SK-N-SH (cell line): ENCODE measurements around the gene RPL12. TPM values are rescaled to one million over a fixed set of nuclear protein-coding genes. Genes with fewer than 3 reads are reported as not detected.

ENCODE experiments used
- CTCF ChIA-PET: fragments of 300-600, 350-600 bp; formaldehyde crosslinking; extraction: SDS; loops from one replicate; lab custom pipeline; 2021; lab: Yijun Ruan, JAX
- POLR2A ChIA-PET: fragments of 350-600 bp; sonication (Branson Sonifier 250); formaldehyde crosslinking; extraction: SDS; loops from one replicate; lab custom pipeline; 2020; ENCODE audit warnings: antibody characterized with exemption, inconsistent platforms; lab: Yijun Ruan, JAX
- DNase-seq: peaks from one replicate; pipeline ENCODE4 v3.0.0; 2012
- H2AFZ ChIP-seq: fragments of 200-600 bp; sonication (generic); 2 replicates; pipeline ENCODE4 v1.8.1; 2016; ENCODE audit warnings: antibody characterized with exemption, mild to moderate bottlenecking, low read depth
- H3F3A ChIP-seq: fragments of 200-600 bp; sonication (generic); replicated peaks from 2 replicates; pipeline ENCODE3; 2016; ENCODE audit warnings: antibody characterized with exemption, mild to moderate bottlenecking; ENCODE audit not compliant: insufficient read depth
- H3K27ac ChIP-seq, 2 experiments: fragments of 200-500 bp in 1 of 2; fragments of 200-600 bp in 1 of 2; sonication (Bioruptor generic) in 1 of 2; sonication (generic), shearing (Covaris generic) in 1 of 2; 2 replicates each; pipeline versions ENCODE4 v1.5.1 to v1.6.1; 2014 to 2016; ENCODE audit warnings: low read depth in 2 of 2, inconsistent platforms in 1 of 2, low read length in 1 of 2, mild to moderate bottlenecking in 1 of 2, mixed read lengths in 1 of 2
- H3K27me3 ChIP-seq: fragments of 200-600 bp; sonication (generic), shearing (Covaris generic); 2 replicates; pipeline ENCODE4 v1.6.1; 2016; ENCODE audit warnings: mixed run types; ENCODE audit not compliant: insufficient read depth
- H3K36me3 ChIP-seq, 2 experiments: fragments of 200-500 bp in 1 of 2; fragments of 200-600 bp in 1 of 2; sonication (Bioruptor generic) in 1 of 2; sonication (generic) in 1 of 2; replicated peaks in 1 of 2; 2 replicates each; pipeline versions ENCODE3 to v1.5.1; 2014 to 2016; ENCODE audit warnings: low read length in 1 of 2, mild to moderate bottlenecking in 1 of 2; ENCODE audit not compliant: insufficient read depth in 2 of 2, control insufficient read depth in 1 of 2
- H3K4me1 ChIP-seq, 2 experiments: fragments of 200-500 bp in 1 of 2; fragments of 200-600 bp in 1 of 2; sonication (Bioruptor generic) in 1 of 2; sonication (generic), shearing (Covaris generic) in 1 of 2; 2 replicates each; pipeline versions ENCODE4 v1.5.1 to v1.6.1; 2014 to 2016; ENCODE audit warnings: low read depth in 1 of 2, low read length in 1 of 2, mixed run types in 1 of 2; ENCODE audit not compliant: insufficient read depth in 2 of 2, control insufficient read depth in 1 of 2
- H3K4me2 ChIP-seq: fragments of 200-600 bp; sonication (generic), shearing (Covaris generic); 2 replicates; pipeline ENCODE4 v1.6.1; 2017; ENCODE audit warnings: mixed run types
- H3K4me3 ChIP-seq, 2 experiments: fragments of 200-500 bp in 1 of 2; fragments of 200-600 bp in 1 of 2; sonication (Bioruptor generic) in 1 of 2; sonication (generic), shearing (Covaris generic) in 1 of 2; 2 replicates each; pipeline versions ENCODE4 v1.5.1 to v1.8.1; 2014 to 2016; ENCODE audit warnings: low read depth in 2 of 2, inconsistent platforms in 1 of 2, low read length in 1 of 2, mild to moderate bottlenecking in 1 of 2, mixed read lengths in 1 of 2, moderate library complexity in 1 of 2
- H3K79me2 ChIP-seq: fragments of 200-600 bp; sonication (generic); 2 replicates; pipeline ENCODE4 v1.8.1; 2017; ENCODE audit warnings: mild to moderate bottlenecking; ENCODE audit not compliant: insufficient read depth
- H3K9ac ChIP-seq: fragments of 200-600 bp; sonication (generic); 2 replicates; pipeline ENCODE4 v1.6.1; 2017; ENCODE audit warnings: mixed run types
- H3K9me2 ChIP-seq: fragments of 200-600 bp; sonication (generic); 2 replicates; pipeline ENCODE4 v1.6.1; 2017; ENCODE audit warnings: mixed run types
- H3K9me3 ChIP-seq: fragments of 200-600 bp; sonication (generic); 2 replicates; pipeline ENCODE4 v1.6.1; 2017; ENCODE audit warnings: mixed run types, mild to moderate bottlenecking, moderate library complexity
- H4K20me1 ChIP-seq: fragments of 200-600 bp; sonication (generic); 2 replicates; pipeline ENCODE4 v1.6.1; 2017; ENCODE audit warnings: mild to moderate bottlenecking, mixed run types; ENCODE audit not compliant: insufficient read depth
- ELF1 ChIP-seq: IDR thresholded peaks from 2 replicates; pipeline ENCODE4 v1.4.0; 2012
- EP300 ChIP-seq, 2 experiments: IDR thresholded peaks; 2 replicates each; pipeline versions ENCODE4 v1.4.0 to v1.6.1; 2012; ENCODE audit warnings: borderline replicate concordance in 1 of 2, low read depth in 1 of 2, low read length in 1 of 2
- EZH2phosphoT487 ChIP-seq: fragments of 200-600 bp; sonication (generic); IDR thresholded peaks from 2 replicates; pipeline ENCODE4 v1.6.1; 2017; ENCODE audit warnings: low read depth, mixed run types, mild to moderate bottlenecking, antibody characterized with exemption, moderate library complexity, borderline replicate concordance
- FOXM1 ChIP-seq: IDR thresholded peaks from 2 replicates; pipeline ENCODE4 v1.4.0; 2012; ENCODE audit warnings: low read depth, mild to moderate bottlenecking
- GABPA ChIP-seq: IDR thresholded peaks from 2 replicates; pipeline ENCODE4 v1.4.0; 2012; ENCODE audit warnings: low read depth, mild to moderate bottlenecking
- GATA2 ChIP-seq: sonication (generic); formaldehyde crosslinking; IDR thresholded peaks from 2 replicates; pipeline ENCODE4 v1.5.0; 2020; ENCODE audit warnings: mild to moderate bottlenecking, missing genetic modification reagents
- JUND ChIP-seq: IDR thresholded peaks from 2 replicates; pipeline ENCODE4 v1.4.0; 2012
- MXI1 ChIP-seq: IDR thresholded peaks from 2 replicates; pipeline ENCODE4 v1.6.1; 2012; ENCODE audit warnings: mild to moderate bottlenecking, low read depth, low read length, improper control_type of control experiment
- NFIC ChIP-seq: IDR thresholded peaks from 2 replicates; pipeline ENCODE4 v1.4.0; 2012; ENCODE audit warnings: borderline replicate concordance
- NRF1 ChIP-seq: IDR thresholded peaks from 2 replicates; pipeline ENCODE4 v1.6.1; 2012; ENCODE audit warnings: low read depth, mild to moderate bottlenecking, low read length
- POLR2AphosphoS5 ChIP-seq: IDR thresholded peaks from 2 replicates; pipeline ENCODE4 v1.6.1; 2012; ENCODE audit warnings: low read depth, low read length
- RFX5 ChIP-seq: IDR thresholded peaks from 2 replicates; pipeline ENCODE4 v1.6.1; 2012; ENCODE audit warnings: mild to moderate bottlenecking, improper control_type of control experiment, low read length
- RXRA ChIP-seq: IDR thresholded peaks from 2 replicates; pipeline ENCODE4 v1.4.0; 2012; ENCODE audit warnings: low read depth, mild to moderate bottlenecking, borderline replicate concordance
- SIN3A ChIP-seq: IDR thresholded peaks from 2 replicates; pipeline ENCODE4 v1.6.1; 2012; ENCODE audit warnings: low read depth, mild to moderate bottlenecking, low read length, moderate library complexity, borderline replicate concordance
- YY1 ChIP-seq: IDR thresholded peaks from 2 replicates; pipeline ENCODE4 v1.4.0; 2012; ENCODE audit warnings: low read depth, mild to moderate bottlenecking
- WGBS: methylation state at CpG from one replicate; pipeline ENCODE4 v1.1.6; 2017; ENCODE audit warnings: low lambda C conversion rate; 5-methylcytosine and 5-hydroxymethylcytosine counted together
- polyA plus RNA-seq, 3 experiments: library from polyadenylated mRNA; depleted of rRNA; stranded (reverse); fragments of >200 nt; gene quantifications; 2 replicates each; pipeline ENCODE4 v1.2.3, GENCODE V29; 2012
- small RNA-seq, 7 experiments: library from RNA; depleted of rRNA; stranded (forward); fragments of <200 nt; gene quantifications; one replicate each; pipeline ENCODE3, GENCODE V24; 2012
- TF ChIP-seq, protein P1 (sequence below): IDR thresholded peaks from 2 replicates; pipeline ENCODE4; 2012
- TF ChIP-seq, protein P2 (sequence below): IDR thresholded peaks from 2 replicates; pipeline ENCODE4 v1.6.1; 2012; ENCODE audit warnings: mild to moderate bottlenecking, low read depth, low read length, moderate library complexity
- TF ChIP-seq, protein P3 (sequence below): fragments of 150-350 bp; IDR thresholded peaks from 2 replicates; pipeline ENCODE4 v1.6.1; 2016; ENCODE audit warnings: mild to moderate bottlenecking, low read depth, low read length
- TF ChIP-seq, protein P4 (sequence below): fragments of 200-600 bp; sonication (generic); IDR thresholded peaks from 2 replicates; pipeline ENCODE4 v1.6.1; 2017; ENCODE audit warnings: antibody characterized with exemption, mild to moderate bottlenecking, moderate library complexity

Gene RPL12
- polyA plus RNA-seq, 1 of the 3 experiments (the other 2 are of a cell fraction): 3,270 TPM

DNA sequence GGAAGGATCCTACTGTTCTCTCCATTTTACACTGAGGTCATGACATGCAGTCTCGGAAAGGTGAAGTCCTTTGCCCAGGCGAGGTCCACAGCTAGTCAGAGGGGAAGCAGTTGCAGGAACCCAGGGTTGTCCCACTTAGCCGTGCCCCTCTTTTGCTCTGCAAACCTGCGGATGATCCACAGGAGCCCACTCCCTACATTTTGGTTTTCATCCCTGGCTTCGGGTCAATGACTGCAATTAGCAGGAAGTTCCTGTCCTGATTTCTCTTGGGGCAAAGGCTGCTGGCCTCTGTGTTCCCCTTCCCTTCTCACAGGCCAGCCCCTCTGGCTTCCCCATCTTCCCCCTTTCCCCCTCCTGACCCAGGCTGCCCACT is 52.9 kb downstream of the RPL12 start:
- H3F3A ChIP-seq: peaks cover 8% of the 10 kb centered on the region
- peak overlapping the region; percentile 6; the same call in 1 of the 2 replicates for H2AFZ ChIP-seq
- H4K20me1 ChIP-seq: peaks cover 6% of the 10 kb centered on the region; the same call in 1 of the 2 replicates
- H3K27ac ChIP-seq: no peak overlapping the region; a peak in 2 of 4 replicates
- ChIA-PET POLR2A (no interaction called here), CTCF (interaction anchor here (0.6 to 2.2 kb wide), 11 partner anchors 10 to 523 kb away, joined by 3 to 17 read pairs (median 3); no protein-coding TSS in a partner anchor)
- peak overlapping the region; percentile 80 to 81 for H3K4me3 ChIP-seq
- peaks cover 0 to 2% of the 10 kb centered on the region in 2 experiments for H3K36me3 ChIP-seq
- 51% methylated on average over 5 of the region's 5 CpGs for WGBS
- H3K9me2 ChIP-seq: no peaks in the 10 kb centered on the region
- no peaks in the 10 kb centered on the region for H3K27me3 ChIP-seq
- H3K9ac ChIP-seq: peak overlapping the region; percentile 82
- peaks cover 17% of the 10 kb centered on the region for H3K79me2 ChIP-seq
- no peak for DNase-seq
- TF ChIP-seq, protein P1, sequence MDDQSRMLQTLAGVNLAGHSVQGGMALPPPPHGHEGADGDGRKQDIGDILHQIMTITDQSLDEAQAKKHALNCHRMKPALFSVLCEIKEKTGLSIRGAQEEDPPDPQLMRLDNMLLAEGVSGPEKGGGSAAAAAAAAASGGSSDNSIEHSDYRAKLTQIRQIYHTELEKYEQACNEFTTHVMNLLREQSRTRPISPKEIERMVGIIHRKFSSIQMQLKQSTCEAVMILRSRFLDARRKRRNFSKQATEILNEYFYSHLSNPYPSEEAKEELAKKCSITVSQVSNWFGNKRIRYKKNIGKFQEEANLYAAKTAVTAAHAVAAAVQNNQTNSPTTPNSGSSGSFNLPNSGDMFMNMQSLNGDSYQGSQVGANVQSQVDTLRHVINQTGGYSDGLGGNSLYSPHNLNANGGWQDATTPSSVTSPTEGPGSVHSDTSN: no peak
- TF ChIP-seq POLR2AphosphoS5: no peak
- no peak for TF ChIP-seq FOXM1
- no peak for TF ChIP-seq YY1
- TF ChIP-seq, protein P2, sequence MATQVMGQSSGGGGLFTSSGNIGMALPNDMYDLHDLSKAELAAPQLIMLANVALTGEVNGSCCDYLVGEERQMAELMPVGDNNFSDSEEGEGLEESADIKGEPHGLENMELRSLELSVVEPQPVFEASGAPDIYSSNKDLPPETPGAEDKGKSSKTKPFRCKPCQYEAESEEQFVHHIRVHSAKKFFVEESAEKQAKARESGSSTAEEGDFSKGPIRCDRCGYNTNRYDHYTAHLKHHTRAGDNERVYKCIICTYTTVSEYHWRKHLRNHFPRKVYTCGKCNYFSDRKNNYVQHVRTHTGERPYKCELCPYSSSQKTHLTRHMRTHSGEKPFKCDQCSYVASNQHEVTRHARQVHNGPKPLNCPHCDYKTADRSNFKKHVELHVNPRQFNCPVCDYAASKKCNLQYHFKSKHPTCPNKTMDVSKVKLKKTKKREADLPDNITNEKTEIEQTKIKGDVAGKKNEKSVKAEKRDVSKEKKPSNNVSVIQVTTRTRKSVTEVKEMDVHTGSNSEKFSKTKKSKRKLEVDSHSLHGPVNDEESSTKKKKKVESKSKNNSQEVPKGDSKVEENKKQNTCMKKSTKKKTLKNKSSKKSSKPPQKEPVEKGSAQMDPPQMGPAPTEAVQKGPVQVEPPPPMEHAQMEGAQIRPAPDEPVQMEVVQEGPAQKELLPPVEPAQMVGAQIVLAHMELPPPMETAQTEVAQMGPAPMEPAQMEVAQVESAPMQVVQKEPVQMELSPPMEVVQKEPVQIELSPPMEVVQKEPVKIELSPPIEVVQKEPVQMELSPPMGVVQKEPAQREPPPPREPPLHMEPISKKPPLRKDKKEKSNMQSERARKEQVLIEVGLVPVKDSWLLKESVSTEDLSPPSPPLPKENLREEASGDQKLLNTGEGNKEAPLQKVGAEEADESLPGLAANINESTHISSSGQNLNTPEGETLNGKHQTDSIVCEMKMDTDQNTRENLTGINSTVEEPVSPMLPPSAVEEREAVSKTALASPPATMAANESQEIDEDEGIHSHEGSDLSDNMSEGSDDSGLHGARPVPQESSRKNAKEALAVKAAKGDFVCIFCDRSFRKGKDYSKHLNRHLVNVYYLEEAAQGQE: no peak
- TF ChIP-seq ELF1: no peak
- TF ChIP-seq RXRA: no peak
- TF ChIP-seq RFX5: no peak
- no peak for TF ChIP-seq EP300 (IDR thresholded peaks at IDR 0.05; ENCODE audit: borderline replicate concordance in 1 of 2, low read depth in 1 of 2, low read length in 1 of 2)
- no peak for TF ChIP-seq SIN3A
- TF ChIP-seq, protein P3, sequence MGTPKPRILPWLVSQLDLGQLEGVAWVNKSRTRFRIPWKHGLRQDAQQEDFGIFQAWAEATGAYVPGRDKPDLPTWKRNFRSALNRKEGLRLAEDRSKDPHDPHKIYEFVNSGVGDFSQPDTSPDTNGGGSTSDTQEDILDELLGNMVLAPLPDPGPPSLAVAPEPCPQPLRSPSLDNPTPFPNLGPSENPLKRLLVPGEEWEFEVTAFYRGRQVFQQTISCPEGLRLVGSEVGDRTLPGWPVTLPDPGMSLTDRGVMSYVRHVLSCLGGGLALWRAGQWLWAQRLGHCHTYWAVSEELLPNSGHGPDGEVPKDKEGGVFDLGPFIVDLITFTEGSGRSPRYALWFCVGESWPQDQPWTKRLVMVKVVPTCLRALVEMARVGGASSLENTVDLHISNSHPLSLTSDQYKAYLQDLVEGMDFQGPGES: no peak
- TF ChIP-seq GABPA: no peak
- TF ChIP-seq MXI1: no peak
- TF ChIP-seq EZH2phosphoT487: no peak
- no peak for TF ChIP-seq NFIC
- TF ChIP-seq GATA2 (CRISPR knock-in tag): no peak
- TF ChIP-seq, protein P4, sequence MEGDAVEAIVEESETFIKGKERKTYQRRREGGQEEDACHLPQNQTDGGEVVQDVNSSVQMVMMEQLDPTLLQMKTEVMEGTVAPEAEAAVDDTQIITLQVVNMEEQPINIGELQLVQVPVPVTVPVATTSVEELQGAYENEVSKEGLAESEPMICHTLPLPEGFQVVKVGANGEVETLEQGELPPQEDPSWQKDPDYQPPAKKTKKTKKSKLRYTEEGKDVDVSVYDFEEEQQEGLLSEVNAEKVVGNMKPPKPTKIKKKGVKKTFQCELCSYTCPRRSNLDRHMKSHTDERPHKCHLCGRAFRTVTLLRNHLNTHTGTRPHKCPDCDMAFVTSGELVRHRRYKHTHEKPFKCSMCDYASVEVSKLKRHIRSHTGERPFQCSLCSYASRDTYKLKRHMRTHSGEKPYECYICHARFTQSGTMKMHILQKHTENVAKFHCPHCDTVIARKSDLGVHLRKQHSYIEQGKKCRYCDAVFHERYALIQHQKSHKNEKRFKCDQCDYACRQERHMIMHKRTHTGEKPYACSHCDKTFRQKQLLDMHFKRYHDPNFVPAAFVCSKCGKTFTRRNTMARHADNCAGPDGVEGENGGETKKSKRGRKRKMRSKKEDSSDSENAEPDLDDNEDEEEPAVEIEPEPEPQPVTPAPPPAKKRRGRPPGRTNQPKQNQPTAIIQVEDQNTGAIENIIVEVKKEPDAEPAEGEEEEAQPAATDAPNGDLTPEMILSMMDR: no peak
- TF ChIP-seq JUND: no peak
- no peak for TF ChIP-seq NRF1
- peak overlapping the region; percentile 94 for H3K4me2 ChIP-seq
- H3K4me1 ChIP-seq: peaks cover 7 to 18% of the 10 kb centered on the region in 2 experiments; a peak in 1 of 4 replicates
- no peaks in the 10 kb centered on the region for H3K9me3 ChIP-seq

Small RNA genes lying within 50 kb of the gene (small RNA-seq; reads per million reads assigned to genes)
- gene RF00019 (0 reads per million in 7 experiments), gene SNORA65 (20.8 to 963 (median 44.1) reads per million in 7 experiments)

Other genes starting within 250 kb of the RPL12 start
- gene GARNL3, start 186.6 kb downstream of the RPL12 start, polyA plus RNA-seq (2012; rRNA removed): 9.1 and 10.4 TPM in 2 replicates
- 15.1 and 18.7 TPM in 2 replicates for gene SLC2A8, start 54.2 kb downstream of the RPL12 start, polyA plus RNA-seq (2012; rRNA removed)
- 4.6 and 5.9 TPM in 2 replicates for gene ZNF79, start 27.0 kb downstream of the RPL12 start, polyA plus RNA-seq (2012; rRNA removed)
- gene LRSAM1, start 104 bp upstream of the RPL12 start, polyA plus RNA-seq (2012; rRNA removed): 5.5 and 8.0 TPM in 2 replicates
- gene STXBP1, start 160.9 kb upstream of the RPL12 start, polyA plus RNA-seq (2012; rRNA removed): 33.0 and 44.3 TPM in 2 replicates